Inflammatory macrophage treated with lipopolysaccharide for 1 hour (primary cell): ENCODE results near the gene JAG1.
"Not testable (repeated sequence)": the region's sequence is repeated elsewhere in the genome, so short reads cannot be mapped to it uniquely, and the experiment has no call there.

ENCODE experiments used
- DNase-seq, 2 donors: peaks; one replicate each; pipeline ENCODE4 v3.0.0-alpha.2; 2020 to 2022

JAG1 gene

GRCh38 chr20:10635476-10636208 is 38.2 kb downstream of the JAG1 start:
- no peak for DNase-seq

GRCh38 chr20:10634683-10635411 is 39.0 kb downstream of the JAG1 start:
- DNase-seq: no peak

- DNase-seq: no peak
Measured at GRCh38 chr20:10634211-10634610, 39.6 kb downstream of the JAG1 start.

- no peak for DNase-seq
Measured at GRCh38 chr20:10633718-10634117, 40.1 kb downstream of the JAG1 start.

- no peak for DNase-seq
Measured at GRCh38 chr20:10632721-10633509, 40.9 kb downstream of the JAG1 start.

- DNase-seq: peak; percentile 28 to 53
Measured at GRCh38 chr20:10631126-10631525, 42.7 kb downstream of the JAG1 start.

GRCh38 chr20:10629946-10630650 is 43.7 kb downstream of the JAG1 start:
- DNase-seq: no peak

GRCh38 chr20:10626896-10627295 is 46.9 kb downstream of the JAG1 start:
- no peak for DNase-seq

GRCh38 chr20:10625641-10626040 is 48.2 kb downstream of the JAG1 start:
- DNase-seq: no peak

- DNase-seq: no peak
Measured at GRCh38 chr20:10622657-10623418, 51.0 kb downstream of the JAG1 start.

- DNase-seq: no peak
Measured at GRCh38 chr20:10621149-10621548, 52.6 kb downstream of the JAG1 start.

GRCh38 chr20:10619427-10619826 is 54.4 kb downstream of the JAG1 start:
- DNase-seq: no peak

- DNase-seq: no peak
Measured at GRCh38 chr20:10618611-10619245, 55.1 kb downstream of the JAG1 start.

GRCh38 chr20:10617549-10618133 is 56.2 kb downstream of the JAG1 start:
- not testable (repeated sequence) for DNase-seq

- DNase-seq: no peak
Measured at GRCh38 chr20:10616212-10616611, 57.6 kb downstream of the JAG1 start.

GRCh38 chr20:10613911-10614310 is 59.9 kb downstream of the JAG1 start:
- DNase-seq: no peak

- not testable (repeated sequence) for DNase-seq
Measured at GRCh38 chr20:10613426-10613825, 60.4 kb downstream of the JAG1 start.

- no peak for DNase-seq
Measured at GRCh38 chr20:10611357-10611756, 62.4 kb downstream of the JAG1 start.

GRCh38 chr20:10610251-10610650 is 63.5 kb downstream of the JAG1 start:
- DNase-seq: no peak

- peak in 1 of 2 donors; percentile 20 for DNase-seq
Measured at GRCh38 chr20:10609770-10610169, 64.0 kb downstream of the JAG1 start.

- DNase-seq: no peak
Measured at GRCh38 chr20:10609276-10609675, 64.5 kb downstream of the JAG1 start.
